HG03469 (cell line): ENCODE measurements around the gene MLN.

Experiments
- ATAC-seq: cut with Tn5 transposase; IDR thresholded peaks from one replicate; pipeline ENCODE4 v1.9.1; 2021; ENCODE audit warnings: mild to moderate bottlenecking, moderate library complexity, moderate number of reproducible peaks; ENCODE audit not compliant: unreplicated experiment

MLN gene

DNA sequence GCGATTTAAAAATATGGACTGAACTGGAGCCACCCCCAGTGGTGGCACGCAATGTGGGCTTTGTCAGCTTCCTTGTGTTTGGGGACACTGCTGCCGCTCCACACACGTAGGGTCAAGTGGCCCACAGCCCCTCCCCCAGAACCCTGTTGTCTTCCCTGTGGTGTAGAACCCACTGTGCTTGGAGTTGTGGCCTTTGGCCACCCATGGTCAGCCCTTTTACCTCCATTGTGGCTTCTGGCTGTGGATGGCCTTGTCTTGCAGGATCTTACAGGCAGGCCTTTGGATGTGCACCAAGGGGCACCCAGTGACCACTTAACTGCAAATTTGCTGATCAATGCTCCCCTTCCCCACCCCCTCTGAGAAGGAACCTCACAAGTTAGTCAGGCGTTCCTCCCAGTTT lies 12.9 kb downstream of the MLN start:
- ATAC-seq, result no peak

DNA sequence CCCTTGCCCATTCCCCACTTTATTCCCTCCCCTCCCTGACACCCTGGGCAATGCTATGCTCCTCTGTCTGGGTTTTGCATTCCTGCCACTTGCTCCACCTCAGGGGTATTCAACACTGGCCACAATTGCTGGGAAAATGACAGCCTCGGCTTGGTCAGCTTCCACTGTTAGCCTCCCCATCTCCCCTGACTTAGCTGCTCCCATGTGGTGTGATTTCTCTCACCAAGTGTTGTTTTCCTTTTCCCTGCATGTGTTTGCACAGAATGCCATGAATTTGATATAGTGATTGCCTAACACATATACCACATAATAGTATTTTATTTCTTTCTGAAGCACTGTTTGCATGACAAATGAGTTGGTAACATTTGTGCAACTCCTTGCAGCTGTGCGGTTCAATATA lies 13.4 kb downstream of the MLN start:
- no peak for ATAC-seq

DNA sequence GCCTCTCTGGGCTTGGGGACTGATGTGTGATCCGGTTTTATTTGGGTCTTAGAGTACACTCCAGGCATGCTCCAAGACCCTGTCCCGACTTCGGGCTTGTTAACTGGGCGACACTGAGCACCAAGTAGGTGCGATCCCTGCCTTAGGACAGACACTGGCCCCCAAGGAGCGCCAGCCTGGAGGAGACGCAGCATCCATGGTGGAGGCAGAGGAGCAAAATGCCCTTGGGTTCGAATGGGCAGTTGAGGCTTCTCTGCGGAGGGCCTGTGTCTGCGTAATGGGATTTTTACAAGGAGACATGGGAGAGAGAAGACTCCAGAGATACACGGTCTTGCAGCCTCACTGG lies 14.3 kb downstream of the MLN start:
- ATAC-seq, result no peak

DNA sequence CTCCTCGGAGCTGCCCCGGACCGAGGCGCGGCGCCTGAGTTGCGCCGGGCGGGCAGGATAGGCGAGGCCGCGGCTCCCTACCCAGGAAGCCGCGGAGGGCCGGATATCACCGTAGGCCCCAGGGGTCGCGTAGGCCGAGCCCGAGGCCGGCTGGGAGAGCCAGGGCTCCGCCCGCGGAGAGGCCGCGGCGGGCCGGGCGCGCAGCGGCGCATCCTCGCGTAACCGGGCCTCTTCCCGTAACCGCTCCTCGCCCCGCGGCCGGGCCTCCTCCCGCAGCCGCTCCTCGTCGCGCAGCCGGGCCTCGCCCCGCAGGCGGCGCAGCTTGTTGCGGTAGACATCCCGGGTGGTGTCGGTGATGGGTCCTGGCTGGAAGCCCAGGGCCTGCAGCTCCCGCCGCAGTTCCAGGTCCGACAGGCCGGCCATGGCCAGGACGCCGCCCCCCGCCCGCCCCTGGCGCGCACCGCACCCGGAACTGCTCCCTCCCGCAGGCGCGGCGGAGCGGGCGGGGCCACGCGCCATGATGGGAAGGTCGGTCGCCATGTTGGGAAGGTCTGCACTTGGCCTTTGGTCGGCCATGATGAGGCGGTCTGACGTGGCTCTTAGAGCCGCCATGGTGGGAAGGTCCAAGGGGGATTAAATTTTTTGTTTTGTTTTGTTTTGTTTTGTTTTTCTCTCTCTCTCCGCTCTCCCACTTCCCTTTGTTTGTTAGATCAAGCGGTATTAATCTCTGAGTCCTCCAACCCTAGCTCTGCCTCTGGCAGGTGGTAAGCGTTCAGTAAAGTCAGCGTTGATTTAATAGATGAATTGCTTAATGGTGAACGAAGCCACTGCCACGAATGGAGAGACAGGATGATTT lies 14.9 kb downstream of the MLN start, which contains the start of gene LEMD2:
Gene LEMD2, minus strand, starts transcription at position 437 of the 856 bp plus-strand sequence. Its CDS starts 14 bp downstream, at position 423.
- ATAC-seq, result peak; percentile 74

DNA sequence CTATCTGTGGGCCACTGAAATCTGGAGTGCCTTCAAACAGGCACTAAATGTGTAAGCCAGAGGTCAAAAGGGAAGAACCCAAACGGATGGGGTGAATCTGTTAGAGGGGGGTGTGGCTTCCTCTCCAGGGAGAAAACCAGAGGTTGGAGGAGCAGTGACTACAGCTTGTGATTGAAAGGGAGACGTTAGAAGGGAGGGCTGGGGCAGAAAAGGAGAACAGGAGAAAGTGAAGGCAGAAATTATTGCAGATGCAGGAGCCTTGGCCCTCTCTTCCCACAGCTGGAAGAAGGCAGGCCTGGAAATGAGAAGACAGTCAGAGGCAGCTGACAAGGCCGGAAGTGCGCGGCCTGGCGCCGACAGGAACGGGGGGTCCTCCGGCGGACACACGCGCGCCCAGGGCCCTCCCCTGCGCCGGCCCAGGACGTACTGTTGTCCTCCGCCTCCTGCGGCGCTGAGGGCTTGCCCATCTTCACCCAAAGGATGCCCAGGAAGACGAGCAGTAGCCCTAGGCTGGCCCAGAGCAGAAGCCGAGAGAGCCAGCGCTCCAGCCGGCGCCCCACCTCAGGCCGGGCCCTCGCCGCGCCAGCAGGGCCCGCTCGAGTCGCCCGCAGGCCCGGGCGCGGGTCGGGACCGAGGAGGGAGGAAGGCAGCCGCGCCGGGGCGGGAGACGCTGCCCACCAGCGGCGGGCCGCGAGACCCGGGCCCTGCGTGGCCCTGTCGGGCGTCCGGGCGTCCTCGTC lies 15.7 kb downstream of the MLN start:
- peak; percentile 13 for ATAC-seq

DNA sequence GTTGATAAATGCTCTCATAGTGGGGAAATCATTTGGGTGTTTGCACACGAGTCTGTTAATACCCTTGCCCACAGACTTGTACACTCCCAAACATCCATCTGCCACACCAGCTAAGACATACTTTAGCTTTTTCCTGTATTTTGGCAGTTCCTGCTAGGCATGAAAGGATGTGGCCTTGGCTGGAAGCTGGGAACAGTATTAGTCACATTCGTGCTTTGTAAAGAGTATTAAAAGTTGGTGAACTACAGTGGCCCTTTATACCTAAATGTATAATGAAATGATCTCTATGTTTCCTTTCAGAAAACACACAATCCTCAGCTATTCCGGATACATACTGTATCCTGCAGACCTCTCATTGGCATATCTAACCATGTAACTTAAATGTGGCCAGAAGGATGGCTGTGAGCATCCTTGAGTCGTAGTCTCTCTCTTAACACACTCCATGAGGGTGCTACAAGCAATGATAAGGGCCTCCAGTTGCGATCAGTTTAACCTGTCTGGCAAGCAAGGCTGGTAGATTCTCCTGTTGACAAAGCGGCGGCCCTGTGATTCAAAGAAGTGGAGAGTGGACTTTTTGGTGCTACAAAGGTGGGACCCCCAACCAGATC lies 16.4 kb downstream of the MLN start:
- no peak for ATAC-seq

DNA sequence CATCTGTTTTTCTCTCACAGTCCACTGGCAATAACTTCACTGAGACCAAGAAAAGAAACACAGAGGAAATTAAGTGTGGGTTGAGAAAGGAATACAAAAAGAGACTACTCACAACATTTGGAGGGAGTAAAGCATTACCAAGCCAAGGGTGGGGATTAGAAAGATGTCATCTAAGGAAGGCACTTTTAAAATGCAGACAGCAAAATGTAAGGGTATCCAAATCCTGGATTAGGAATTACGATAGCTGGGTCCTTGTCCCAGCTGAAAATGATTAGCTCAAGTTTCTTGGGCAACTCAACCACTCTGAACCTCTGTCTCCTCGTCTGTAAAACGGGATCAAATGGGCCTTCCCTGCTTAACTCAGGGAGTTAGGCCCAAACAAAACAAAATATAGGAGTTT lies 17.1 kb downstream of the MLN start:
- ATAC-seq, result no peak

DNA sequence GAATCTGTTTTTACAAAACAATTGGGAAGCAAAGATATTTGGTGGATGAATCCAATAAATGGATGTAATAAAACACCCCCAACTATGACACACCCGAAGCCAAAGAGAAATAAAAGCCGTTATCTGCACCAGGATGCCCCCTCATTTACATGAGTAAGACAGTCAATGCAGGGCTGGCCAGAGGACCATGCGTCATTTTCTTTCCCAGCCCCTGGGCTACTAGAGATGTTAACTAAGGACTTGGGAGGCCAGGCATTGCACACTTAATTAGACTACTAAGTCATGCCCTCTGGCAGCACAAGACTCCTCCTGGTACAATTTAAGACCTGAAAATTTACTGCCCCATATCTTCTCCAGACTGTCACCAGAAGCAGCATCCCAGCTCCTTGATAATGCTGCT lies 18.0 kb downstream of the MLN start:
- ATAC-seq, result no peak

DNA sequence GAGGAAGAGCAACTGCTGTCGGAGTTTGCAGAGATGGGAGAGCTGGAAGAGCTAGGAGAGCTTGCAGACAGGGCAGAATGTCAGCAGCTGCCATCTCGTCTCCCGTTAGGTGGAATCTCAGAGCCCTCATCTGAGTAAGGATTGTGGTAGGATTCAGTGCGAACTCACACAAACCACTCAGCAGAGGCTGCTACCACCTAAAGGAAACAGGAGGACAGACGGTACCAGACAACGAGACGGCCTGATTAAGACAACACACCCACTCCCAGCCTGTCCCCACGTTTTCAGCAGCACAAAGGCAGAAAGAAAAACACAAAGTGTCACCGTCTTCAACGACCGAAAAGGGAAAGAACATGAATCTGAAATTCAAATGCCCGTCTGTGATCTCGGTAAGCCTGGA lies 19.0 kb downstream of the MLN start:
- no peak for ATAC-seq

DNA sequence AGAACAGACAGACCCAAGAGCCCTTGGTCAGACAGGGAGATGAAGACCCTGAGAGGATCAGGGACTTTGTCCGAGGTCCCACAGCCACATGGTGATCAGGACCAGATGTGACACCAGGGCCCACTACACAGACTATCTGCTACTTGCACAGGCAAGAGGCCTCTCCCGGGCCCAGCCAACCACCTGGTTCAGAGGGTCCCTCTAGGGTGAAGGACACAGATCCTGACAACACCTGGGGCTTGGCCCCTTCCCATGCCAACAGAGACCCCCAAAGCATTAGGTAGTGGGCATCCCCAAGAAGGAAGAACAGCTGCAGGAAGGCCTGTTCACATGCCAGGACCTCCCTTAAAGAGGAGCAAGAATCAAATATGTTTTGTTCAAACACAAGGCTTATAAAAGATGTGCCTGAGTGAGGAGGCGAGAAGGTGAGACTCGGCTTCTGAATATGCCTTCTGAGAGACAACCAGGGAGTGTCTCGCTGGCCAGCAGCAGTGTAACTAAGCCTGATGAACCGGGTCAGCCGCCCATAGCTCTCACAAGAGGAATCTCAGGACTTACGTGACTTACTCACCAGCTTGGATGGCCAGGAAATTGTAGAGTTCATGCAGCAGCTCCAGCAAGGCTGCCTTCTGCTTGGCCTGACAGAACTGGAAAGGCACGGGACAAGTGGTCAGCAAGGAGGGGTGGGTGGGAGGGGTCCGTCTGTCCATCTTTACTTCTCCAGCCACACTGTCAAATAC lies 19.9 kb downstream of the MLN start:
- ATAC-seq, result no peak

DNA sequence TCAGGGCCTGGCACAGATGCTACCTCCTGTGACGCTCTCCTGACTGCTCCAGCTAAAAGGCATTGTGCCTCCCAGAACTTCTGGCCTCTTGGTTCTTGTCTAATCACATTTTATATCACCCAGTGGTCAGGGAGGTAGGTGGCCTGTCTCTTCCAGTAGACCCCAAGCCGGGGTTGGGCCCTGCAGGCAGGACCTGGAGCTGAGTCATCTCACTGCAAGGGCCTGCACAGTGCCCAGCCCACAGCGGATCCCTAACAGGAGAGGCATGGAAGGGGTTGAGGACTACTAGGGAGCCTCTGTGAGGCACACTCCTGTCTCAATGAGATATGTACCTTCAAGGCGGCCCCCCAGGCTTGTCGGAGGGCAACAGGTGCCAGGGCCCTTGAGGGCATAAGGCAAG lies 21.2 kb downstream of the MLN start:
- no peak for ATAC-seq

DNA sequence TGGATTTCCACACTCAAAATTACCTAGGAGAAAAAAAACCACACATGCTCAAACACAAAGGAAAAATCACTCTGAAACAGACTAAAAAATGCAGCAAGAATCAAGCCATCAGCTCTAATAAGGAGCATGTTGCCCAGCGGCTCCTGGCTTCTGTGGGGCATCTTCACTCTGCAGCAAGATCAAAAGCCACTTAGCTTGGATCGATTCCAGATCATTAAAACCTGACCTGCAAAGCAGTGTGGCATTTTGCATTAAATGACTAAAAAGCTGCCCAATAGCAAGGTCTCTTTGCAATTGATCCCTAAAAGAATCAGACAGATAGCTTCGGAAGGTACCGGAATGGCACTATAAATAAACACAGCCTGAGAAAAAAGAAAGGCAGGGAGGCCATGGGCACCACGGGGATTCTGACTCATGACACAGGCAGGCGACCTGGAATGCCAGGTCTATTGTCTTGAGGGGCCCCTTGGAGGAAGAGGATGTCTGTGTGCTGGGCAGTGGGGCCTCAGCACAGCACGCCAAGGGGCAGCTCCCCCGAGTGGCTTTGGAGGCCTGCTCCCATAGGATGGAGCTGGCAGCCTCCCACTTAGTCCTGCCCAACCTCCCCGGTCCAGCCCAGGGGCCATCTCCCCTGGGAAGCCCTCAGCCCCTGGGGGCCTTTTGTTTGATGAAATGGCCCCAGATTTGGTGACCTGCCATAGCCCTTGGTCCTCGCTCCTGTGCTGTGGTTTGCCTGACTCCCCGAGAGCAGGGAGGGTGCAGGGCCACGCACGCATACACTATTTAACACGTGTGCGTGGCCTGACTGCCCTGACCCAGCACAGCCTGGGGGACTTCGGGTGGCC lies 22.4 kb downstream of the MLN start:
- ATAC-seq, result no peak

DNA sequence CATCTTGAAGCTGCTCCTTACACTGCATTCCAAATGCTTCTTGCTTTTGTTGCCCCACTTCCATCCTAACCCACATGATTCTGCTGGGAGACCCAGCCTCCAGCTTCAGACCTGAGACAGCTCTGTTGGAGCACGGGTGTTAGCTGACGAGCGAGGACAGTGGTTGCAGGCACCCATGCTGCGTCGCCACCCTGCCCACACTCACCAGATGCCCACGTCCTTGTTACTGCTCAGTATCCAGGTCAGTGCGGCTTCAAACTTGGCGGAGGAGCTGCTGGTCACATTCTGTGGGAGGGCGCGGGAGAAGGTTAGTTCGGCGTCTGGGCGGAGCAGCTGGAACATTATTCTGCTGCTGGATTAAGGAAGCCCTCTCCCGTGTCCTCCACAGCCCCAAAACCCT lies 23.9 kb downstream of the MLN start:
- ATAC-seq, result no peak

DNA sequence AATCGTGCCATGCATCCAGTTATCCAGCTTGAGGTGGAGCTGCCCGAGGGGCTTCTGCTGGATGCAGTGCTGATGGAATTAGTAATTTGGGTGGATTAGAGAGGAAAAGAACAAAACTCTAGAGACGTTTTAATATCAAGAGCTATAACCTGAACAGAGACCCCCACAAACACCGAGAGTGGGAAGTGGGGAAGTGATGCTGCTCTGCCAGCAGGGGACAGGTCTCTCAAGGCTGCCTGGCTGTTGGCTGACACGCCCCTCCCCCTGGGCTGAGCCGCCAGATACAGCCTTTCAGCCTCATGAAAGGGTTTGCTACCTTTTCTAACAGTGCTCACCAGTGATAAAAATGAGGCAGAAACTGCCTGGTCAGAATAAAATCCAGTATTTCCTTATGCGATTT lies 24.5 kb downstream of the MLN start:
- ATAC-seq, result no peak

DNA sequence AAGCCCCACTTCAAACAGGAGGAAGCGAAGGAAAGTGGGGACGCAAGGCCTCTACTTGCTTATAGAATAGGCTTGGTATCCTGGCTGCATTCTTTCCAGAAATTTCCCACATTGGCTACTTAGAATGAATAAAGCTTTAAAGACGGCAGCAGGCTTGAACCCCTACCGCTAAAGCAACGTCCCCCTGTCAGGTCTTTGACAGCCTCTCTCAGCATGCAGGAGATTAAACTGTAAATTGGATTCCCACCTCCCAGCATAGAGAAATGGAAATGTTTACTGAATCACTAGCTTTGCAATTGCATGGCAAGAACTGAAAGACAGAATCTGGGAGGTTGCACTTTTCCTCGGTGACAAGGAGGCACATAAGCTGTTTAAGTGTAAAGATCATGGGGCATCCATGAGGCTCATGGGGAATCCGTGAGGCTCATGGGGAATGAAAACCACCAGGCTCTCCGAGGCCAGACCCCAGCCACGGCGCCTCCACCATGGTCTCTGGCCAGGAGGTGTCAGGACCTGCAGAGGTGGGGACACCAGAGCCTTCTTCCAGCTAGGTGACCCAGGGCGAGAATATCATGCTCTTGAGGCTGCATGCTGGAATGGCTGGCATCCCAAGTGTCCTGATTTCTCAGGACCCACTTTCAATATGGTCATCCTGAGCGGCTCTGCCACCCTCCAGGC lies 25.2 kb downstream of the MLN start:
- ATAC-seq, result no peak

DNA sequence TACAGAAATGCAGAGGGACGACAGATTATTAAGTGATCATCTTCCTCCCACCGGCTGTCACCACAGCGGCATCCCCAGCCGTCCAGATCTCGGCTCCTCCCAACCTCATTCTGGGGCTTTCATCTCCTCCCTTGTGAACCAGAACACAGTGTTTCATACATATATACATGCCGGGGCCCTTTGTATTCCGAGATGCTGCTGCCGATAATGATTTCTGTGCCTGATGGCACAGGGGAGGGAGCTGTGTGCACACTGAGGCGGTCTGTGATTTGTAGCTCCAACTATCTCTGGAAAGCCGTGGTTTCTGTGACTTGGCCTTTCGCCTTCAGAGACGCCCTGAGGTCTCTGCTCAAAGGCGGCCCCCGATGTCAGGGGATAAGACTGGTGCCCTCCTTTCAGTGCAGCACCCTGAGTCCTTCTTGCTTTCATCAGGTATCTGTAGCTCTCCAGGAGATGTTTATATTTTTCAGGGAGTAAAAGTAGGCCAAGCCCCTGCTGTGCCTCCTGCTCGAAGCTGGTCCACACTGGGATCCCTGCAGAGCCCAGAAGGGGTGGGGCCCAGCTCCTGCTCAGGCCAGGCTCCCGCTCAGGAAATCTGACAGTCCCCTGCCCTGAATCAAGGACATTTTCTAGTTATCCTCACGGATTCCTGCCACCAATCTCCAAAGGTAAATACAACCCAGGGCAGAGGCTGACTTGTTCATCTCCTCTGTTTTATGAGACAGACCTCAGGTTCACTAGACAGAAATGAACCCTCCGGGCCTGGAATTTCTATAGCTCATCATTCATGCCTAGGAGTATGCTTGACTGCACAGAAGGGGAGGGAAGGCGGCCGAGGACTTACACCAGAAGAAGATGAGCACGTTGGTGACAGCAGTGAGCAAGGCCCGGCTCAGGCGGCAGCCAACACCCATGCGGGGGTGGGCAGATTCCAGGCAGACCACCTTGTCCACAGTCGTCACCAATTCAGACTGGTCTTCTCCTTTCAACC lies 26.1 kb downstream of the MLN start:
- ATAC-seq, result no peak

DNA sequence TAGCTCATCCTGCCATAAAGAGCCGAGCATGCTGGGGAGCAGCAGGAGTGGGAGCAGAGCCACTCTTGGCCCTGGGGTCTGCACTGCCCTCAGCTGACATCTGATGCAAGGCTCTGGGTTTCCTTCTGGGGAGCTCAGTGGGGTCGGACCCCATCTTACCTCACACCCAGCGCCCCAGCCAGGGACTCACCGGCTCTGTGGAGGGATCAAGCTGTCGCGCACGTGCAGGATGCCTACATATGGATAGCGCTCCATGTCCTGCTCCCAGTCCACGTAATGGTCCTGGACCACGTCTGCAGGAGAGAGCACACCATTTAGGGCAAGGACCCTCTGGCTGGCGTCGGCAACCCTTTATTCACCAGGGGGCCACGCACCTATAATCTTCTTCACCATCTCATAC lies 27.0 kb downstream of the MLN start:
- no peak for ATAC-seq

DNA sequence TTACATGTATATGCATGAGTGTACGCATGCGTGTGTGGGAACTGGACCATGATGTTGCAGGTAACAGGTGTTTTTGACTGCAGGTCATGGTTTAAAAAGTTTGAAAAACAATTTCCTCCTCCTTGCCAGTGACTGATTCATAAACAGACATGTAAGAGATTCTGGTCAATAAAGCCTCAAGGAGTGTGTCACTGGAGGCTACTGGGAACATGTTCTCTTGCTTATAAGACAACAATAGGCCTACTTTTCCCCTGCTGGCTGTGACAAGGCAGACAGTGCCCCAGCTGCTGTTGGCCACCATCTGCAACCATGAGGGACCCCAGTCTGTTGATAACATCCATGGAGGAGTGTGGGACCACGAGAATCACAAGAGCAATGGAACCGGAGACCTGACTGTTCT lies 27.6 kb downstream of the MLN start:
- ATAC-seq, result no peak

DNA sequence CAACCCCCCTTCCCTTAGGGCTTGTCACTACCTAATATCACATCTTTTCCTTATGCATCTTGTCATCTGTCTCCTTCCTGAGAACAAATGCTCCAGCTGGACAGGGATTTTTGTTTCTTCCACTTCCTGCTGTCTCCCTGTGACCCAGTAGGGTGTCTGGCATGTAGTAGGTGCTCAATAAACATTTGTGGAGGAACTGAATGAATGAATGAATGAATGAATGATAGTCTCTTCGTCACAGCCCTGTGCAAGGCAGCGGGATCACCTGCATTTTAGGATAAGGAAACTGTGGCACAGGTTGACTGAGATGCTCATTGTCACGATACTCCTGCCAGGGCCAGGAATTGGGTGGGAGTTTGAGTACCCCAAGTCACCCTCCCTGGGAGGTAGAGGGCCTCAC lies 29.0 kb downstream of the MLN start:
- ATAC-seq, result no peak
